ENCODE results near the gene GLOD4. TPM values are rescaled to one million over a fixed set of nuclear protein-coding genes. Genes with fewer than 3 reads are reported as not detected.

GLOD4 gene
- total and polyA plus RNA-seq, 8 donors: 6.4 to 213 (median 86.6) TPM

- Histone ChIP-seq H3K36me3 (peaks cover 0 to 62% (median 34%) of the 10 kb centered on the region in 4 donors), H3K27me3 (no peaks in the 10 kb centered on the region), H3K9me3 (no peaks in the 10 kb centered on the region), H3K27ac (no peak overlapping the region), H3K4me3 (no peak overlapping the region), H3K4me1 (peaks cover 0 to 3% (median under 1%) of the 10 kb centered on the region in 4 donors)
- no peak for DNase-seq
- intact Hi-C loops (cut with DNase I; ENCODE audit: low total_unique reads): no loop called here
- TF ChIP-seq CTCF (IDR thresholded peaks at IDR 0.05) (no peak), POLR2AphosphoS5 (IDR thresholded peaks at IDR 0.05) (no peak)
- 87 to 95% (median 90%) methylated on average over 33 to 39 of the region's 39 CpGs for WGBS, 5 donors
These were observed 18.6 kb upstream of the GLOD4 start for GRCh38 chr17:800446-801242.

GRCh38 chr17:799261-799660 lies 17.2 kb upstream of the GLOD4 start:
- intact Hi-C loops (cut with DNase I; ENCODE audit: low total_unique reads): no loop called here
- no peaks in the 10 kb centered on the region for H3K27me3 ChIP-seq
- no peak for DNase-seq
- no peak overlapping the region for H3K4me3 ChIP-seq
- H3K36me3 ChIP-seq: peaks cover 0 to 52% (median 29%) of the 10 kb centered on the region in 4 donors
- peaks cover 11 to 17% (median 14%) of the 10 kb centered on the region in 4 donors for H3K4me1 ChIP-seq
- whole genome bisulfite sequencing, 5 donors: 81 to 91% (median 88%) methylated on average over 10 to 11 of the region's 11 CpGs
- H3K27ac ChIP-seq: no peak overlapping the region
- TF ChIP-seq POLR2AphosphoS5 (IDR thresholded peaks at IDR 0.05) (no peak), POLR2A (IDR thresholded peaks at IDR 0.05) (no peak), CTCF (IDR thresholded peaks at IDR 0.05) (no peak), EP300 (IDR thresholded peaks at IDR 0.05) (no peak)
- no peaks in the 10 kb centered on the region for H3K9me3 ChIP-seq

GRCh38 chr17:798246-798645 lies 16.2 kb upstream of the GLOD4 start:
- Histone ChIP-seq H3K4me1 (peaks cover 11 to 24% (median 20%) of the 10 kb centered on the region in 4 donors), H3K27ac (no peak overlapping the region), H3K27me3 (no peaks in the 10 kb centered on the region), H3K9me3 (no peaks in the 10 kb centered on the region), H3K4me3 (no peak overlapping the region), H3K36me3 (peaks cover 0 to 44% (median 22%) of the 10 kb centered on the region in 4 donors)
- 69 to 80% (median 74%) methylated on average over 11 of the region's 11 CpGs for WGBS, 5 donors
- no peak for DNase-seq
- no peak for TF ChIP-seq POLR2A (IDR thresholded peaks at IDR 0.05)
- no peak for TF ChIP-seq POLR2AphosphoS5 (IDR thresholded peaks at IDR 0.05)
- TF ChIP-seq CTCF (IDR thresholded peaks at IDR 0.05): no peak
- TF ChIP-seq EP300 (IDR thresholded peaks at IDR 0.05): no peak
- intact Hi-C loops (cut with DNase I; ENCODE audit: low total_unique reads): no loop called here

GRCh38 chr17:797236-797840 lies 15.3 kb upstream of the GLOD4 start:
- Histone ChIP-seq H3K27ac (peak overlapping the region in 3 of 5 donors; percentile 20 to 40 (median 35)), H3K27me3 (no peaks in the 10 kb centered on the region), H3K4me1 (peaks cover 11 to 24% (median 20%) of the 10 kb centered on the region in 4 donors), H3K36me3 (peaks cover under 1 to 44% (median 21%) of the 10 kb centered on the region in 4 donors), H3K4me3 (no peak overlapping the region), H3K9me3 (no peaks in the 10 kb centered on the region)
- TF ChIP-seq EP300 (IDR thresholded peaks at IDR 0.05) (no peak), POLR2A (IDR thresholded peaks at IDR 0.05) (no peak), POLR2AphosphoS5 (IDR thresholded peaks at IDR 0.05) (no peak), CTCF (IDR thresholded peaks at IDR 0.05) (no peak)
- 78 to 87% (median 86%) methylated on average over 8 to 22 of the region's 22 CpGs for WGBS, 5 donors
- no peak for DNase-seq
- intact Hi-C loops (cut with DNase I; ENCODE audit: low total_unique reads): no loop called here
